Transverse colon (tissue), 4 donors: ENCODE results near the gene FAM174C. TPM values are rescaled to one million over a fixed set of nuclear protein-coding genes. Genes with fewer than 3 reads are reported as not detected.

Source experiments
- DNase-seq: peaks from one replicate; pipeline ENCODE4 v3.0.0-alpha.2; 2019
- H3K27ac ChIP-seq, 4 donors: fragments of 200-600 bp; sonication (generic); 2 replicates each; pipeline ENCODE4 v1.5.1; 2016 to 2018; ENCODE audit warnings: inconsistent platforms in 4 of 4
- H3K27me3 ChIP-seq: fragments of 200-600 bp; sonication (generic); 2 replicates; pipeline ENCODE4 v1.5.1; 2017; ENCODE audit warnings: inconsistent platforms
- H3K36me3 ChIP-seq, 4 donors: fragments of 200-600 bp; sonication (generic); 2 replicates each; pipeline ENCODE4 v1.5.1; 2017 to 2019; ENCODE audit warnings: inconsistent platforms in 4 of 4
- H3K4me1 ChIP-seq, 4 donors: fragments of 200-600 bp; sonication (generic); 2 replicates each; pipeline ENCODE4 v1.5.1; 2017 to 2020; ENCODE audit warnings: inconsistent platforms in 4 of 4
- H3K4me3 ChIP-seq, 4 donors: fragments of 200-600 bp; sonication (generic); 1 replicate in 1 of 4; 2 replicates in 3 of 4; pipeline versions ENCODE4 v1.5.1 to v1.6.1; 2017 to 2019; ENCODE audit warnings: inconsistent platforms in 4 of 4
- H3K9me3 ChIP-seq, 2 donors: fragments of 200-600 bp; sonication (generic); 2 replicates each; pipeline ENCODE4 v1.5.1; 2017 to 2019; ENCODE audit warnings: inconsistent platforms in 2 of 2
- CTCF ChIP-seq, 5 experiments: fragments of 200-600 bp in 3 of 5; fragments of 450-650 bp in 2 of 5; sonication (generic) in 3 of 5; IDR thresholded peaks; 1 replicate in 2 of 5; 2 replicates in 3 of 5; pipeline ENCODE4 v1.5.1; 2016 to 2017; ENCODE audit warnings: antibody characterized with exemption in 5 of 5, inconsistent platforms in 3 of 5, mild to moderate bottlenecking in 2 of 5, moderate library complexity in 1 of 5
- EP300 ChIP-seq: sonication (generic); formaldehyde crosslinking; IDR thresholded peaks from one replicate; pipeline ENCODE4 v1.6.1; 2017; ENCODE audit warnings: antibody characterized with exemption, low read depth
- POLR2A ChIP-seq: fragments of 450-650 bp; IDR thresholded peaks from one replicate; pipeline ENCODE4 v1.6.1; 2016; ENCODE audit warnings: antibody characterized with exemption, mild to moderate bottlenecking, moderate library complexity
- POLR2AphosphoS5 ChIP-seq, 3 donors: sonication (generic); formaldehyde crosslinking; IDR thresholded peaks; one replicate each; pipeline ENCODE4 v1.6.1; 2016; ENCODE audit warnings: antibody characterized with exemption in 3 of 3
- WGBS, 2 donors: methylation state at CpG; one replicate each; pipeline ENCODE4 v1.1.5; 2018; ENCODE audit warnings: low coverage in 1 of 2; 5-methylcytosine and 5-hydroxymethylcytosine counted together
- in situ Hi-C, 4 donors: fragments of 200-750 bp; cut with MboI; loops; one replicate each; pipeline versions ENCODE4 v1.15.0 to v1.15.1; 2017; ENCODE audit warnings: low sequenced_read_pairs in 3 of 4, low pct_ligation_motif_present in 1 of 4, low pct_unique_long_range_greater_than_20kb in 1 of 4
- intact Hi-C: fragments of 100-400 bp; cut with DNase I; formaldehyde crosslinking; loops from one replicate; pipeline ENCODE4 v1.15.1; 2023; ENCODE audit warnings: low total_unique reads
- total RNA-seq, 4 donors: library from RNA; depleted of rRNA; stranded (reverse); fragments of >200 nt; gene quantifications; one replicate each; pipeline ENCODE4 v1.1.0, GENCODE V29; 2016

FAM174C gene
- total RNA-seq, 4 donors from 2014 or later: 72.5 to 116 (median 99.0) TPM

GRCh38 chr19:1321539-1321938, 46.2 kb downstream of the FAM174C start:
- in situ Hi-C loops (no loop called here), intact Hi-C loops (no loop called here)
- Histone ChIP-seq H3K27ac (no peak overlapping the region), H3K9me3 (no peaks in the 10 kb centered on the region), H3K27me3 (peaks cover 94% of the 10 kb centered on the region), H3K36me3 (no peaks in the 10 kb centered on the region), H3K4me1 (peaks cover 7 to 14% (median 9%) of the 10 kb centered on the region in 4 donors), H3K4me3 (no peak overlapping the region)
- DNase-seq: no peak
- WGBS, 2 donors: 74% methylated on average over 9 of the region's 9 CpGs; no CpG with 5 or more reads in 1 of the 2 donors
- TF ChIP-seq POLR2A: no peak

- intact Hi-C loops: no loop called here
- H3K27ac ChIP-seq: no peak overlapping the region
- TF ChIP-seq POLR2A: no peak
- no peak overlapping the region for H3K4me3 ChIP-seq
- no peaks in the 10 kb centered on the region for H3K36me3 ChIP-seq
- in situ Hi-C loops: no loop called here
- H3K4me1 ChIP-seq: peaks cover 7 to 14% (median 9%) of the 10 kb centered on the region in 4 donors
- no peak for DNase-seq
- H3K9me3 ChIP-seq: no peaks in the 10 kb centered on the region
- H3K27me3 ChIP-seq: peaks cover 94% of the 10 kb centered on the region
- WGBS, 2 donors: 79 to 91% methylated on average over 1 to 14 of the region's 16 CpGs
Observed at GRCh38 chr19:1322198-1322981, 47.1 kb downstream of the FAM174C start.

- Histone ChIP-seq H3K9me3 (no peaks in the 10 kb centered on the region), H3K4me1 (peaks cover 7 to 14% (median 9%) of the 10 kb centered on the region in 4 donors), H3K36me3 (no peaks in the 10 kb centered on the region), H3K4me3 (peak overlapping the region in 2 of 4 donors; percentile 21 to 41), H3K27me3 (peaks cover 74% of the 10 kb centered on the region), H3K27ac (no peak overlapping the region)
- 66 to 92% methylated on average over 5 to 12 of the region's 12 CpGs for WGBS, 2 donors
- no peak for DNase-seq
- in situ Hi-C loops (no loop called here), intact Hi-C loops (no loop called here)
- TF ChIP-seq EP300 (no peak), POLR2A (no peak), CTCF (IDR thresholded peaks at IDR 0.05) (no peak), POLR2AphosphoS5 (IDR thresholded peaks at IDR 0.05) (no peak)
Observed at GRCh38 chr19:1324249-1324805, 49.0 kb downstream of the FAM174C start.

- peak; percentile 56 for DNase-seq
- H3K27ac ChIP-seq: no peak overlapping the region
- no peak for TF ChIP-seq EP300
- TF ChIP-seq POLR2A: no peak
- no peak for TF ChIP-seq CTCF (IDR thresholded peaks at IDR 0.05)
- TF ChIP-seq POLR2AphosphoS5 (IDR thresholded peaks at IDR 0.05): no peak
- peaks cover 68% of the 10 kb centered on the region for H3K27me3 ChIP-seq
- intact Hi-C loops: no loop called here
- H3K9me3 ChIP-seq: no peaks in the 10 kb centered on the region
- peak overlapping the region in 3 of 4 donors; percentile 6 to 41 (median 21) for H3K4me3 ChIP-seq
- no peaks in the 10 kb centered on the region for H3K36me3 ChIP-seq
- WGBS, 2 donors: 0 to 5% methylated on average over 1 to 55 of the region's 66 CpGs
- in situ Hi-C loops: no loop called here
- H3K4me1 ChIP-seq: peaks cover 7 to 14% (median 9%) of the 10 kb centered on the region in 4 donors
Observed at GRCh38 chr19:1324806-1325567, 49.7 kb downstream of the FAM174C start.
